Brain microvascular endothelial cell (primary cell): ENCODE measurements around the gene KRTAP5-7.

Experiments
- DNase-seq: peaks from one replicate; pipeline ENCODE4 v3.0.0-alpha.2; 2020
- H3K27ac ChIP-seq: fragments of 250-450 bp; sonication (Bioruptor Pico); 2 replicates; pipeline ENCODE4 v1.5.1; 2020; ENCODE audit warnings: mild to moderate bottlenecking, moderate library complexity
- H3K27me3 ChIP-seq: fragments of 250-450 bp; sonication (Bioruptor Pico); replicated peaks from 2 replicates; pipeline ENCODE4 v1.5.1; 2020; ENCODE audit warnings: mild to moderate bottlenecking
- H3K36me3 ChIP-seq: fragments of 250-450 bp; sonication (Bioruptor Pico); replicated peaks from 2 replicates; pipeline ENCODE4 v1.5.1; 2020; ENCODE audit warnings: mild to moderate bottlenecking
- H3K4me3 ChIP-seq: 2 replicates; pipeline ENCODE4 v1.5.1; 2011; ENCODE audit warnings: low read depth, mild to moderate bottlenecking, control low read depth, low read length, moderate library complexity
- CTCF ChIP-seq: IDR thresholded peaks from 2 replicates; pipeline ENCODE4 v1.5.1; 2011; ENCODE audit warnings: low read depth, mild to moderate bottlenecking, moderate library complexity, low read length, control low read depth, inconsistent platforms; ENCODE audit errors: missing control alignments
- in situ Hi-C: cut with HindIII; loops from 2 replicates; pipeline ENCODE4 v1.10.0; 2017; ENCODE audit warnings: low sequenced_read_pairs, low pct_ligation_motif_present

Gene KRTAP5-7

DNA sequence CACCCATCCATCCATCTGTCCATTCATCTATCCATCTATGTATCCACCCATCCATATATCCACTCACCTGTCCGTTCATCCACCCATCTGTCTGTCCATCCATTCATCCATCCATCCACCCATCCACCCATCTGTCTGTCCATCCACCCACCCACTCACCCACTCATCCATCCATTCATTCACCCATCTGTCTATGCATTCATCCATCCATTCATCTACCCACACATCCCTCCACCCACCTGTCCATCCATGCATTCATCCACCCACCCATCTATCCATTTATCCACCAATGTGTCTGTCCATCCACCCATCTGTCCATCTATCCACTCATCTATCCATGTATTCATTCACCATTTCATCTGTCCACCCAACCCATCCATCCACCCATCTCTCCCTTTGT, 40.7 kb upstream of the KRTAP5-7 start:
- no peak for TF ChIP-seq CTCF
- in situ Hi-C loops = no loop called here
- Histone ChIP-seq H3K27me3 (no peaks in the 10 kb centered on the region), H3K4me3 (no peak overlapping the region), H3K36me3 (peaks cover 43% of the 10 kb centered on the region), H3K27ac (no peak overlapping the region)
- DNase-seq = no peak

DNA sequence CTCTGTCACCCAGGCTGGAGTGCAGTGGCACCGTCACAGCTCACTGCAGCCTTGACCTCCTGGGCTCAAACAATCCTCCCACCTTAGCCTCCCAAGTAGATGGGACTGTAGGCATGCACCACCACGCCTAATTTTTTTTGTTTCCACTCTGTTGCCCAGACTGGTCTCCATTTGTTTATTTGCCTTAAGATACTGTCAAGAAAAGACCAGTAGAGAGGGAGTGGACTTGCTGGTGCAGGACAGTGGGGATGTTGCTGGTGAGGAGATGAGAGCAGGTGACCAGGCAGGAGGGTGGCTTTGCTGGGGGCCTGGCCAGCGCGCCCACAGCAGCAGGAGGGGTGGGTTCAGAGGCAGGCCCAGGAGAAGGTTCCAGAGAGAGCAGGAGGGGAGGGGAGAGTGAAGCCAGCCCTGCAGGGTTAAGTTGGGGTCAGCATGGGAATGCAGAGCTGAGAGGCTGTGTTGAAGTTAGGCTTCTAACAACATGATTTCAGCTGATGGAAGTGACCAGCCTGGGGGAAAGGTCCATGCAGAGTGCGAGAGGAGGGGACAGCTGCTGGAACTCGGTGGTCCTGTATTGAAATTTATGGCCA, 38.3 kb upstream of the KRTAP5-7 start:
- no peak for TF ChIP-seq CTCF
- in situ Hi-C loops = no loop called here

DNA sequence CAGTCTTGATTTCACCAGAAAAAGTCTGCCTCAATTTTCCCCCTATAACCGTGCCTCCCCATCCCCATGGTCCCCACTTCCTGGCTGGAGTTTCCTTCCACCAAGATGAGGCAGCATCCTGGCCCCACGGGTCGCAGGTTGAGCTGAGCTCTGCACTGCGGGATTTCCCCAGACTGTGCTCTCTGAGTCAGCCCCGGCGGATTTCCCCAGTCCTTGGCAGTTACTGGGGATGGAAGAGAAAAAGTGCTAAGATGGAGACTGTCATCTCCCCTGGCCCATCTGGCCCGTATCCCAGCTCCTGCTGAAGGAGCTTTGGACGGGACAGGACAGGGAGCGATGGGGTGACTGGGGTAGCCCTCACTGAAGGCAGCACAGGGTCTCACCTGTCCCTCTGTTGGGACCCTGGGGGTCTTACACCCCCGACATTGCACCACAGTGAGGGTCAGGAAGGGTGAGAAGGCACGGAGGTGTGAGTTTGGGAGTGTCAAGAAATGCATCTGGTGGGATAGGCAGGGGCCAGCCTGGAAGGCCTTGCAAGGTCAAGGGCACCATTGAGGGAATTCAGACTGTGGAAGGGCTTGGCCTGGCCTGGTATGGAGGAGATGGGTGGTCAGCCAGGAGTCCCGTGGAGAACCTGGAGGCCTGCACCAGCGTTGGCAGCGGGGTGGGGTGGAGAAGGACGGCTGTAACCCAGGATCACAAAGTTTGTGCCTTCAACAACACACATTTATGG, 37.6 kb upstream of the KRTAP5-7 start:
- in situ Hi-C loops = no loop called here
- no peaks in the 10 kb centered on the region for H3K27me3 ChIP-seq
- no peak for TF ChIP-seq CTCF
- peaks cover 36% of the 10 kb centered on the region for H3K36me3 ChIP-seq
- no peak overlapping the region for H3K4me3 ChIP-seq
- H3K27ac ChIP-seq = peak overlapping the region; percentile 21
- peak; percentile 72 for DNase-seq

More for the DNA sequence above, 38.3 kb upstream of the KRTAP5-7 start:
- Histone ChIP-seq H3K36me3 (peaks cover 41% of the 10 kb centered on the region), H3K4me3 (no peak overlapping the region), H3K27me3 (no peaks in the 10 kb centered on the region), H3K27ac (no peak overlapping the region)
- no peak for DNase-seq

DNA sequence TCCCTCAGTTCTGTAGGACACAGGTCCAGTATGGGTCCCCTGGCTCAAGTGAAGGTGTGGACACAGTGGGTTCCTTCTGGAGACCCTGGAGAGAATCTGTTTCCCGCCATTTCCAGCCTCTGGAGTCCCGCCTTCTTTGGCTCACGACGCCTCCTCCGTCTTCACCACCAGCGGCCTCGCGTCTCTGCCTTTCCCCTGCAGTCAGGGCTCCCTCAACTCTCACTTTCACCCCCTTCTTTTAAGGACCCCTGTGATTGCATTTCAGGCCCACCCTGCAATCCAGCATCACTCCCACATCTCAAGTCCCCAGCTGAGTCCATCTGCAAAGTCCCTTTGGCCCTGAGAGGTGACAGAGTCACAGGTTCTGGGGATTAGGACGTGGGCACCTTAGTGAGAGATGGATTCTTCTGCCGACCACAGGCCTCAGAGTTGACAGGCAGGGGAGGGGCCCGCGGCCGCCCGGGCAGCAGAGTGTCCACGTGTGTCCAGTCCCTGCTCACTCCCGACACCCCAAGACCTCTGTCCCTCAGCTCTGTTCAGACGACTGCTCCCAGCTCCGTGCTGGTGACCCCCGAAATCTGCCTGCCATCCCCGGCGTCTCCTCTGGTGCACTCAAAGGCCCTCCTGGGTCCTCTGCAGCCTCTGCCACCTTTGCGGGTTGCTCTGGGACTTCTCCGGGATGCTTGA, 36.9 kb upstream of the KRTAP5-7 start:
- Histone ChIP-seq H3K4me3 (no peak overlapping the region), H3K36me3 (peaks cover 34% of the 10 kb centered on the region), H3K27ac (no peak overlapping the region), H3K27me3 (no peaks in the 10 kb centered on the region)
- DNase-seq = no peak
- in situ Hi-C loops = no loop called here
- TF ChIP-seq CTCF = no peak

DNA sequence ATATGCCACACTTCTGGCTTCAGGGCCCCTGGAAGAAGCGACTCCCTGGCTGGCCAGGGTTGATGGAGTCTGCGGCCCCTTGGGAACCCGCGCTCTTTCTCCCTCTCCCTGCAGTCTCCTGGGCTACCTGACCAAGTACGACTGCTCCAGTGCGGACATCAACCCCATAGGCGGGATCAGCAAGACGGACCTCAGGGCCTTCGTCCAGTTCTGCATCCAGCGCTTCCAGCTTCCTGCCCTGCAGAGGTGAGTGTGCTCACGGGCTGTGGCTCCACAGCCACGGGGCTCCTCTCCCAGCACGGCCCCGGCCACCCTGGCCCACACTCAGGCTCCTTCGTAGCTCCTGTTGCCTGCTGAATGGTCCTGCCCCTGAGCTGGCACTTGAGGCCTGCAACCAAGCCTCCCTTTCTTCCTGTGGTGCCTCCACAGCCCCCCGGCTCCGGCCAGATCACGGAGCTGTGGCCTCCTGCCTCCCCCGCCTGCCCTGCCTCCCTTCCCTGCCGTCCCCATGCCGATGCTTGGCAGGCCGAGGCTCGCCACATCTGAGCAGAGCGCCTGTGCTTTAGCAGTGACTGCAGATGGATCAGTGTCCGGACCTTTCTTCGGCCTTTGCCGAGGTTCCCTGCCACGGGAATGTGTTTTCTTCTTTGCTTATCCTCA, 36.2 kb upstream of the KRTAP5-7 start:
- in situ Hi-C loops = no loop called here
- no peak for TF ChIP-seq CTCF

More for the DNA sequence above, 36.2 kb upstream of the KRTAP5-7 start:
- Histone ChIP-seq H3K27me3 (no peaks in the 10 kb centered on the region), H3K36me3 (peaks cover 31% of the 10 kb centered on the region), H3K4me3 (no peak overlapping the region), H3K27ac (no peak overlapping the region)
- no peak for DNase-seq
